Smooth muscle cell (in vitro differentiated cells): ENCODE measurements around the gene ZNF804B. TPM values are rescaled to one million over a fixed set of nuclear protein-coding genes. Genes with fewer than 3 reads are reported as not detected.

Experiments
- DNase-seq: peaks from one replicate; lab custom pipeline; 2025; ENCODE audit not compliant: unreplicated experiment; lab: John Stamatoyannopoulos, UW
- H2AFZ ChIP-seq: fragments of 200-600 bp; sonication (generic); 2 replicates; pipeline ENCODE4 v1.6.0; 2016; ENCODE audit warnings: antibody characterized with exemption, low read depth, mild to moderate bottlenecking
- H3F3A ChIP-seq: fragments of 200-600 bp; sonication (generic); 2 replicates; pipeline ENCODE4 v1.6.0; 2017; ENCODE audit warnings: antibody characterized with exemption, low read depth
- H3K27ac ChIP-seq: fragments of 200-600 bp; sonication (generic); 2 replicates; pipeline ENCODE4 v1.5.1; 2016; ENCODE audit warnings: low read depth, mild to moderate bottlenecking
- H3K27me3 ChIP-seq: fragments of 200-600 bp; sonication (generic); 2 replicates; pipeline ENCODE4 v1.6.1; 2016; ENCODE audit warnings: low read depth, mild to moderate bottlenecking
- H3K36me3 ChIP-seq: fragments of 200-600 bp; sonication (generic); 2 replicates; pipeline ENCODE4 v1.5.1; 2016; ENCODE audit warnings: low read depth
- H3K4me1 ChIP-seq: fragments of 200-600 bp; sonication (generic); 2 replicates; pipeline ENCODE4 v1.5.1; 2016; ENCODE audit warnings: low read depth
- H3K4me2 ChIP-seq: fragments of 200-600 bp; sonication (generic); 2 replicates; pipeline ENCODE4 v1.6.0; 2016; ENCODE audit warnings: mild to moderate bottlenecking
- H3K4me3 ChIP-seq: fragments of 200-600 bp; sonication (generic); 2 replicates; pipeline ENCODE4 v1.5.1; 2016; ENCODE audit warnings: mild to moderate bottlenecking
- H3K79me2 ChIP-seq: fragments of 200-600 bp; sonication (generic); 2 replicates; pipeline ENCODE4 v1.6.0; 2016; ENCODE audit warnings: low read depth, mild to moderate bottlenecking
- H3K9ac ChIP-seq: fragments of 200-600 bp; sonication (generic); 2 replicates; pipeline ENCODE4 v1.6.0; 2016; ENCODE audit warnings: low read depth
- H3K9me3 ChIP-seq: fragments of 200-600 bp; sonication (generic); replicated peaks from 2 replicates; pipeline ENCODE4 v1.5.1; 2016; ENCODE audit warnings: low read depth
- H4K20me1 ChIP-seq: fragments of 200-600 bp; sonication (generic); 2 replicates; pipeline ENCODE4 v1.6.0; 2016; ENCODE audit warnings: low read depth
- CTCF ChIP-seq: fragments of 200-600 bp; sonication (generic); IDR thresholded peaks from 2 replicates; pipeline ENCODE4 v1.5.1; 2017; ENCODE audit warnings: borderline replicate concordance, mild to moderate bottlenecking, antibody characterized with exemption; ENCODE audit not compliant: insufficient read depth, poor library complexity, severe bottlenecking
- WGBS: methylation state at CpG from one replicate; pipeline ENCODE4 v1.1.7; 2016; ENCODE audit warnings: low lambda C conversion rate; 5-methylcytosine and 5-hydroxymethylcytosine counted together
- polyA plus RNA-seq: library from polyadenylated mRNA; unstranded; fragments of >200 nt; fragmentation: Nextera tagmentation; extraction: Ambion mirVana; gene quantifications from 2 replicates; pipeline ENCODE4 v1.2.1, GENCODE V29; 2016
- total RNA-seq: library from RNA; depleted of rRNA; stranded (reverse); fragments of >200 nt; gene quantifications from 2 replicates; pipeline ENCODE4 v1.2.3, GENCODE V29; 2014

Gene ZNF804B
- total and polyA plus RNA-seq, 2 experiments from 2014 or later: not detected

GRCh38 chr7:88746126-88746525 is 13.4 kb upstream of the ZNF804B start:
- Histone ChIP-seq H2AFZ (no peak overlapping the region), H3K9me3 (no peaks in the 10 kb centered on the region), H3K27me3 (no peaks in the 10 kb centered on the region), H3K79me2 (no peaks in the 10 kb centered on the region), H3K4me3 (no peak overlapping the region), H3F3A (no peaks in the 10 kb centered on the region), H3K9ac (no peak overlapping the region), H3K27ac (no peak overlapping the region), H3K4me2 (no peak overlapping the region), H3K36me3 (no peaks in the 10 kb centered on the region), H3K4me1 (no peaks in the 10 kb centered on the region), H4K20me1 (no peaks in the 10 kb centered on the region)
- DNase-seq: no peak
- 74% methylated on average over 3 of the region's 3 CpGs for WGBS
- TF ChIP-seq CTCF: no peak

GRCh38 chr7:88756802-88757201 is 2.7 kb upstream of the ZNF804B start:
- peaks cover 77% of the 10 kb centered on the region for H3K27me3 ChIP-seq
- H2AFZ ChIP-seq: no peak overlapping the region
- H3K36me3 ChIP-seq: no peaks in the 10 kb centered on the region
- H3F3A ChIP-seq: no peaks in the 10 kb centered on the region
- no peak for TF ChIP-seq CTCF
- no peak overlapping the region for H3K9ac ChIP-seq
- H3K4me3 ChIP-seq: no peak overlapping the region
- H3K9me3 ChIP-seq: no peaks in the 10 kb centered on the region
- H3K4me2 ChIP-seq: no peak overlapping the region
- H3K4me1 ChIP-seq: peaks cover 9% of the 10 kb centered on the region
- WGBS: 100% methylated on average over 1 of the region's 1 CpG
- H4K20me1 ChIP-seq: no peaks in the 10 kb centered on the region
- DNase-seq: no peak
- no peaks in the 10 kb centered on the region for H3K79me2 ChIP-seq
- no peak overlapping the region for H3K27ac ChIP-seq

- Histone ChIP-seq H2AFZ (no peak overlapping the region), H3K27ac (no peak overlapping the region), H3F3A (no peaks in the 10 kb centered on the region), H3K9ac (no peak overlapping the region), H3K4me3 (no peak overlapping the region), H3K27me3 (peaks cover 83% of the 10 kb centered on the region), H3K79me2 (no peaks in the 10 kb centered on the region), H3K4me2 (no peak overlapping the region), H3K36me3 (no peaks in the 10 kb centered on the region), H4K20me1 (no peaks in the 10 kb centered on the region), H3K9me3 (no peaks in the 10 kb centered on the region), H3K4me1 (peaks cover 9% of the 10 kb centered on the region)
- 83% methylated on average over 2 of the region's 2 CpGs for WGBS
- TF ChIP-seq CTCF: no peak
- no peak for DNase-seq
Observed at GRCh38 chr7:88757371-88757770, 2.1 kb upstream of the ZNF804B start.
